GM23248 (cell line): ENCODE results near the gene KLHL3. TPM values are rescaled to one million over a fixed set of nuclear protein-coding genes. Genes with fewer than 3 reads are reported as not detected.

Source experiments
- DNase-seq: peaks from one replicate; pipeline ENCODE4 v3.0.0-alpha.2; 2015
- H2AFZ ChIP-seq: fragments of 200-600 bp; sonication (generic); 2 replicates; pipeline ENCODE4 v1.6.1; 2016; ENCODE audit warnings: antibody characterized with exemption
- H3F3A ChIP-seq: fragments of 200-600 bp; sonication (generic); 2 replicates; pipeline ENCODE4 v1.6.1; 2016; ENCODE audit warnings: mild to moderate bottlenecking, antibody characterized with exemption, mixed run types; ENCODE audit not compliant: insufficient read depth
- H3K27ac ChIP-seq: fragments of 200-600 bp; sonication (generic); 2 replicates; pipeline ENCODE4 v1.5.1; 2016; ENCODE audit warnings: mild to moderate bottlenecking
- H3K27me3 ChIP-seq: fragments of 200-600 bp; sonication (generic); replicated peaks from 2 replicates; pipeline ENCODE4 v1.6.1; 2016; ENCODE audit warnings: mild to moderate bottlenecking; ENCODE audit not compliant: insufficient read depth
- H3K36me3 ChIP-seq: fragments of 200-600 bp; sonication (generic); 2 replicates; pipeline ENCODE4 v1.6.1; 2016; ENCODE audit warnings: low read depth, mild to moderate bottlenecking
- H3K4me1 ChIP-seq: fragments of 200-600 bp; sonication (generic); 2 replicates; pipeline ENCODE4 v1.6.1; 2016; ENCODE audit warnings: mild to moderate bottlenecking; ENCODE audit not compliant: insufficient read depth
- H3K4me2 ChIP-seq: fragments of 200-600 bp; sonication (generic); one replicate; pipeline ENCODE4 v1.6.1; 2016; ENCODE audit warnings: mild to moderate bottlenecking; ENCODE audit not compliant: unreplicated experiment
- H3K4me3 ChIP-seq: fragments of 200-600 bp; sonication (generic); 2 replicates; pipeline ENCODE4 v1.5.1; 2016; ENCODE audit warnings: mild to moderate bottlenecking
- H3K79me2 ChIP-seq: fragments of 200-600 bp; sonication (generic); 2 replicates; pipeline ENCODE4 v1.6.1; 2016; ENCODE audit warnings: mild to moderate bottlenecking; ENCODE audit not compliant: insufficient read depth
- H3K9ac ChIP-seq: fragments of 200-600 bp; sonication (generic); 2 replicates; pipeline ENCODE4 v1.6.1; 2016; ENCODE audit warnings: mild to moderate bottlenecking
- H3K9me2 ChIP-seq: fragments of 200-600 bp; sonication (generic); 2 replicates; pipeline ENCODE4 v1.6.1; 2016; ENCODE audit warnings: mixed run types, mild to moderate bottlenecking, moderate library complexity; ENCODE audit not compliant: insufficient read depth
- H3K9me3 ChIP-seq: fragments of 200-600 bp; sonication (generic); one replicate; pipeline ENCODE4 v1.6.1; 2017; ENCODE audit warnings: low read depth
- H4K20me1 ChIP-seq: fragments of 200-600 bp; sonication (generic); 2 replicates; pipeline ENCODE4 v1.6.0; 2016; ENCODE audit not compliant: insufficient read depth
- EZH2 ChIP-seq: fragments of 200-600 bp; sonication (generic); IDR thresholded peaks from 2 replicates; pipeline ENCODE4 v1.6.1; 2018; ENCODE audit warnings: antibody characterized with exemption, mild to moderate bottlenecking; ENCODE audit not compliant: insufficient read depth, poor library complexity, severe bottlenecking
- EZH2phosphoT487 ChIP-seq: fragments of 200-600 bp; sonication (generic); IDR thresholded peaks from 2 replicates; pipeline ENCODE4 v1.6.1; 2018; ENCODE audit warnings: antibody characterized with exemption, moderate library complexity, mild to moderate bottlenecking, low read depth; ENCODE audit not compliant: insufficient read depth
- WGBS, 2 experiments: methylation state at CpG; one replicate each; pipeline ENCODE4 v1.1.6; 2015 to 2017; ENCODE audit warnings: low lambda C conversion rate in 2 of 2, low coverage in 1 of 2; ENCODE audit errors: missing lambda C conversion rate in 2 of 2; 5-methylcytosine and 5-hydroxymethylcytosine counted together
- in situ Hi-C: fragments of 300-500 bp; cut with MboI; formaldehyde crosslinking; loops from 2 replicates; pipeline ENCODE4 v1.15.0; 2020
- polyA plus RNA-seq: library from polyadenylated mRNA; unstranded; fragments of >200 nt; fragmentation: Nextera tagmentation; extraction: Ambion mirVana; gene quantifications from 2 replicates; pipeline ENCODE4 v1.2.1, GENCODE V29; 2016
- total RNA-seq: library from RNA; depleted of rRNA; stranded (reverse); fragments of >200 nt; shearing (Covaris generic); gene quantifications from 2 replicates; pipeline ENCODE4 v1.2.3, GENCODE V29; 2014

The KLHL3 gene
- total and polyA plus RNA-seq, 2 experiments from 2014 or later, result 1.1 to 1.3 TPM

GRCh38 chr5:137700282-137700680 lies 35.6 kb downstream of the KLHL3 start:
- no peak overlapping the region for H3K27ac ChIP-seq

GRCh38 chr5:137699336-137700281 lies 36.3 kb downstream of the KLHL3 start:
- Histone ChIP-seq H4K20me1 (no peaks in the 10 kb centered on the region), H3K27ac (no peak overlapping the region), H3K27me3 (no peaks in the 10 kb centered on the region), H3F3A (no peaks in the 10 kb centered on the region), H3K9me3 (no peaks in the 10 kb centered on the region), H3K4me2 (peak overlapping the region; percentile 36), H3K9me2 (no peaks in the 10 kb centered on the region), H3K79me2 (no peaks in the 10 kb centered on the region), H3K36me3 (no peaks in the 10 kb centered on the region), H2AFZ (peak overlapping the region; percentile 34), H3K4me1 (peaks cover 17% of the 10 kb centered on the region), H3K9ac (no peak overlapping the region), H3K4me3 (no peak overlapping the region)
- in situ Hi-C loops, result no loop called here
- WGBS, 2 experiments, result 22 to 27% methylated on average over 9 of the region's 9 CpGs
- DNase-seq, result peak; percentile 16
- TF ChIP-seq EZH2phosphoT487 (no peak), EZH2 (no peak)

More at GRCh38 chr5:137700282-137700680, 35.6 kb downstream of the KLHL3 start:
- H3F3A ChIP-seq, result no peaks in the 10 kb centered on the region
- no peaks in the 10 kb centered on the region for H3K9me3 ChIP-seq
- no peaks in the 10 kb centered on the region for H4K20me1 ChIP-seq
- H3K4me2 ChIP-seq, result no peak overlapping the region
- H3K36me3 ChIP-seq, result no peaks in the 10 kb centered on the region
- in situ Hi-C loops, result no loop called here
- no peaks in the 10 kb centered on the region for H3K27me3 ChIP-seq
- WGBS, 2 experiments, result 53 to 60% methylated on average over 3 of the region's 3 CpGs
- H3K79me2 ChIP-seq, result no peaks in the 10 kb centered on the region
- no peaks in the 10 kb centered on the region for H3K9me2 ChIP-seq
- no peak overlapping the region for H2AFZ ChIP-seq
- H3K4me1 ChIP-seq, result peaks cover 24% of the 10 kb centered on the region
- no peak overlapping the region for H3K4me3 ChIP-seq
- H3K9ac ChIP-seq, result no peak overlapping the region
- peak; percentile 20 for DNase-seq
- TF ChIP-seq EZH2 (no peak), EZH2phosphoT487 (no peak)

DNA sequence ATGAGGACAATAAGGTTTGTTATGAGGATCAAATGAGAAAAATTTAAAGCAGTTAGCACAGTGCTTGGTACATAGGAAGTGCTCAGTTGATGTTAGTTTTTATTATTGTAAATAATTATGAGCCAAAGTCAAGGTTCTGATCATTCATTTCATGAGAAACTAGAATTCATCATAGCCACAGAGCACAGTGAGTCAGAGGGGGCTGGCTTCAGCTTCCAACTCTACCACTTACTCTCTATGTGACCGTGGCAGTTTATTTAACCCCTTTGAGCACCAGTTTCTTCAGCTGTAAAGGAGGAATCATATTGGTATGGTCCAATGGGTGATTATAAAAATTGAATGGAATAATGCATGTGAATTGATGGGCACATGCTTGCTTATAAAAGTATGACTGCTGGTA lies 39.4 kb downstream of the KLHL3 start:
- Histone ChIP-seq H3K27me3 (no peaks in the 10 kb centered on the region), H3K9ac (no peak overlapping the region), H3K9me3 (no peaks in the 10 kb centered on the region), H3K27ac (no peak overlapping the region), H4K20me1 (no peaks in the 10 kb centered on the region), H3K4me1 (peaks cover 16% of the 10 kb centered on the region), H3K36me3 (no peaks in the 10 kb centered on the region), H3K4me2 (no peak overlapping the region), H3K9me2 (no peaks in the 10 kb centered on the region), H2AFZ (no peak overlapping the region), H3F3A (no peaks in the 10 kb centered on the region), H3K79me2 (no peaks in the 10 kb centered on the region), H3K4me3 (no peak overlapping the region)
- WGBS, 2 experiments, result 3 to 6% methylated on average over 1 of the region's 1 CpG
- in situ Hi-C loops, result no loop called here
- TF ChIP-seq EZH2 (no peak), EZH2phosphoT487 (no peak)
- peak; percentile 53 for DNase-seq

DNA sequence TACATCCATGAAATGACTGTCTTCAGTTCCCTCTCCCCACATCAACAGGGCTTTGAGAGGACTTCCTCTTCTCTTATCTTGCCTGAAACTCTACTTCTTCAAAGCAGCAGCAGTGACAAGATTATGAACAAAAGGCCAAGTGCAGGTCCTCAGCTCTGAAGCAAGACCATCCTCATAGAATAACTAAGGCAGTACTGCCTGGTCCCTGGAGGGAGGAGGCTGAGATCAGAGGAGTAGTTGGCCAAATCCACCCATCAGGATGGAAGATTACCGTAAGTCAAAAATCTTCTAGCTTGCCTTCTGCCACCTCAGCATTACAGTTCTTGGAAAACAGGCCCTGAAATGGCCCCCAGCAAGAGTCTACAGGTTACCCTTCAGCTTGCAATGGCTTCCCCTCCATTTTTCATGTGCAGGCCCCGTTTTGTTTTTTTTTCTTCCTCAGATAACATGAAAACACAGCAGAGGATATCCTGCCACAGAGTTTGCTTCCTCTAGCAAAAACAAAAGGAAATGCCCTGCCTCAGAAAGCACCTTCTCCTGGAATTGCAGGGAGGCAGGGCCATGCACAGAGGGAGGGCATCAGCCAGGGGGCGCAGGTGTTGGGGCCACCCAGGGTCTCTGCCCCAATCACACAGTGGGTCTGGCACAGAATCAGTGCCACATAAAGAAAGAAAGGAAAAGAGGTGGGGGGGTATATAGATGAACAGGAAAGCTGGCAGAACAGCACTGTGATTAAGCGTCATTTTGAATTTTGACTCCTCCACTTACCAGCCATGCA lies 40.0 kb downstream of the KLHL3 start:
- in situ Hi-C loops, result no loop called here
- no peak overlapping the region for H2AFZ ChIP-seq
- TF ChIP-seq EZH2phosphoT487 (no peak), EZH2 (no peak)
- peaks cover 16% of the 10 kb centered on the region for H3K4me1 ChIP-seq
- H4K20me1 ChIP-seq, result no peaks in the 10 kb centered on the region
- no peaks in the 10 kb centered on the region for H3K27me3 ChIP-seq
- no peaks in the 10 kb centered on the region for H3K9me3 ChIP-seq
- DNase-seq, result no peak
- H3K4me2 ChIP-seq, result no peak overlapping the region
- H3K9ac ChIP-seq, result no peak overlapping the region
- no peaks in the 10 kb centered on the region for H3K79me2 ChIP-seq
- H3K4me3 ChIP-seq, result no peak overlapping the region
- no peak overlapping the region for H3K27ac ChIP-seq
- H3K36me3 ChIP-seq, result no peaks in the 10 kb centered on the region
- WGBS, 2 experiments, result 94% methylated on average over 4 of the region's 4 CpGs
- no peaks in the 10 kb centered on the region for H3F3A ChIP-seq
- H3K9me2 ChIP-seq, result no peaks in the 10 kb centered on the region
